H1 (cell line): ENCODE data around the gene KLHDC1. TPM values are rescaled to one million over a fixed set of nuclear protein-coding genes. Genes with fewer than 3 reads are reported as not detected.

Experiments
- ASH2L ChIP-seq: fragments of 200-600, 300-600 bp; sonication (generic); IDR thresholded peaks from one replicate; pipeline ENCODE4 v1.7.1; 2017; ENCODE audit warnings: low read length
- ATF2 ChIP-seq: IDR thresholded peaks from 2 replicates; pipeline ENCODE4 v1.6.1; 2012; ENCODE audit warnings: low read length, inconsistent platforms
- BACH1 ChIP-seq: IDR thresholded peaks from 2 replicates; pipeline ENCODE4 v1.6.1; 2012; ENCODE audit warnings: low read length, improper control_type of control experiment
- CBX5 ChIP-seq: fragments of 300-800, 300-1000 bp; sonication (generic); IDR thresholded peaks from 2 replicates; pipeline ENCODE4 v1.7.1; 2016; ENCODE audit warnings: antibody characterized with exemption, low read length, low read depth
- FOSL1 ChIP-seq: IDR thresholded peaks from 2 replicates; pipeline ENCODE4 v1.6.1; 2011; ENCODE audit warnings: mild to moderate bottlenecking, low read depth, low read length, moderate library complexity; ENCODE audit not compliant: insufficient read depth
- JUN ChIP-seq: IDR thresholded peaks from 2 replicates; pipeline ENCODE4 v1.6.1; 2011; ENCODE audit warnings: low read depth, mild to moderate bottlenecking, improper control_type of control experiment, low read length
- JUND ChIP-seq: IDR thresholded peaks from 2 replicates; pipeline ENCODE4 v1.6.1; 2011; ENCODE audit warnings: mild to moderate bottlenecking, improper control_type of control experiment, low read length
- KDM1A ChIP-seq: fragments of 200-600, 300-600 bp; sonication (generic); IDR thresholded peaks from 2 replicates; pipeline ENCODE4 v1.7.1; 2016; ENCODE audit warnings: mild to moderate bottlenecking, low read length, borderline replicate concordance
- KDM4A ChIP-seq: IDR thresholded peaks from one replicate; pipeline ENCODE4 v1.7.1; 2012; ENCODE audit warnings: low read depth, mild to moderate bottlenecking, moderate library complexity, low read length, inconsistent platforms; ENCODE audit not compliant: severe bottlenecking
- KDM5A ChIP-seq: fragments of 200-600 bp; IDR thresholded peaks from 2 replicates; pipeline ENCODE4 v1.7.1; 2012; ENCODE audit warnings: mild to moderate bottlenecking, low read length, inconsistent platforms, mixed read lengths
- PHF8 ChIP-seq: fragments of 200-600 bp; sonication (generic); conservative IDR thresholded peaks from 2 replicates; pipeline ENCODE4 v1.7.1; 2012; ENCODE audit warnings: low read depth, mild to moderate bottlenecking, inconsistent platforms, low read length, moderate library complexity
- POLR2AphosphoS5 ChIP-seq: IDR thresholded peaks from 2 replicates; pipeline ENCODE4 v1.6.1; 2011; ENCODE audit warnings: low read depth, low read length
- RXRA ChIP-seq: IDR thresholded peaks from 2 replicates; pipeline ENCODE4 v1.6.1; 2011; ENCODE audit warnings: low read depth, mild to moderate bottlenecking, low read length, moderate library complexity; ENCODE audit not compliant: insufficient read depth
- SIN3A ChIP-seq, 2 experiments: IDR thresholded peaks in 1 of 2; conservative IDR thresholded peaks in 1 of 2; 2 replicates each; pipeline ENCODE4 v1.6.1; 2011 to 2012; ENCODE audit warnings: low read length in 2 of 2, improper control_type of control experiment in 1 of 2, low read depth in 1 of 2, mild to moderate bottlenecking in 1 of 2
- TAF1 ChIP-seq: IDR thresholded peaks from 2 replicates; pipeline ENCODE4 v1.6.1; 2011; ENCODE audit warnings: mild to moderate bottlenecking, low read depth, low read length
- ZNF274 ChIP-seq: IDR thresholded peaks from 2 replicates; pipeline ENCODE4 v1.7.0; 2012; ENCODE audit warnings: low read length, borderline replicate concordance; ENCODE audit errors: extremely low read depth
- polyA plus RNA-seq, 7 experiments: library from polyadenylated mRNA; depleted of rRNA in 3 of 7; stranded (reverse) in 5 of 7; unstranded in 2 of 7; fragments of >200 nt in 5 of 7; fragments of 200-250 nt in 2 of 7; gene quantifications; 1 replicate in 5 of 7; 2 replicates in 1 of 7; 4 replicates in 1 of 7; pipeline versions ENCODE4 v1.2.1 to v1.2.3, GENCODE V29; 2011 to 2013; ENCODE audit warnings: missing spikeins in 2 of 7, mixed read lengths in 2 of 7
- total RNA-seq: library from RNA; stranded (reverse); fragmentation: NEBNext Ultra II Directional; extraction: Animal tissue kit (Norgen Biotek cat#: 25700); gene quantifications from 2 replicates; pipeline ENCODE4 v1.2.1, GENCODE V29; 2021

The KLHDC1 gene
- total and polyA plus RNA-seq, 2 of the 8 experiments (the other 6 are each of a cell fraction or from before 2014, with no cell fraction given): 0.08 TPM; not detected in 1

GRCh38 chr14:49720744-49721143, 27.8 kb downstream of the KLHDC1 start (continued):
- no peak for TF ChIP-seq SIN3A (conservative IDR thresholded peaks at IDR 0.05 in 1 of 2, IDR thresholded peaks at IDR 0.05 in 1 of 2; ENCODE audit: low read depth in 1 of 2, low read length in 2 of 2)
- TF ChIP-seq BACH1: no peak
- no peak for TF ChIP-seq JUN
- TF ChIP-seq TAF1: no peak
- no peak for TF ChIP-seq KDM1A
- TF ChIP-seq RXRA: no peak
- TF ChIP-seq ASH2L: no peak
- TF ChIP-seq CBX5: no peak
- no peak for TF ChIP-seq ZNF274
- TF ChIP-seq JUND: no peak
- no peak for TF ChIP-seq KDM4A
- no peak for TF ChIP-seq KDM5A
- no peak for TF ChIP-seq PHF8
- TF ChIP-seq ATF2: no peak
- no peak for TF ChIP-seq POLR2AphosphoS5
- TF ChIP-seq FOSL1: no peak
